Renal cortical epithelial cell (primary cell): ENCODE measurements around the gene TPSD1. TPM values are rescaled to one million over a fixed set of nuclear protein-coding genes. Genes with fewer than 3 reads are reported as not detected.
"Not testable (repeated sequence)": the region's sequence is repeated elsewhere in the genome, so short reads cannot be mapped to it uniquely, and the experiment has no call there.

ENCODE experiments used
- DNase-seq: peaks from one replicate; pipeline ENCODE4 v3.0.0-alpha.2; 2011; ENCODE audit warnings: low read depth
- total RNA-seq: library from RNA; depleted of rRNA; stranded (reverse); fragments of >200 nt; gene quantifications from 2 replicates; pipeline ENCODE4 v1.2.3, GENCODE V29; 2014

TPSD1 gene
- total RNA-seq, 1 donor from 2014 or later, result not detected

DNA sequence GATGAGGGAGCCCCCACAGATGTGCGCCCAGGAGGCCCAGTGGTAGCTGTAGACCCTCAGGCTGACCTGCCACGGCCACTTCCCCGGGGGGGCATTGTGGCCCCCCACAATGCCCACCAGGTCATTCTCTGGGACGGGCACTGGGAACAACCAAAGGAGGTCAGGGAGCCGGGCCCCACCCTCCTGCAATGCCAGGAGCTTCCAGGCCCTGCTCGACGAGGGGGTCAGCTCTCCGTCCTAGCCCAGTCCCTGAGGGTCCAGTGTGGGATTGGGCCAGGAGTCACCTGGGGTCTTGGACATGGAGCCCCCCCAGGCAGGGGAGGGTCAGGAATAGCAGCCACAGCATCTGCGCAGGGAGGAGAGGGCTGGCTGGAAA is 7.0 kb downstream of the TPSD1 start:
- DNase-seq, result no peak

DNA sequence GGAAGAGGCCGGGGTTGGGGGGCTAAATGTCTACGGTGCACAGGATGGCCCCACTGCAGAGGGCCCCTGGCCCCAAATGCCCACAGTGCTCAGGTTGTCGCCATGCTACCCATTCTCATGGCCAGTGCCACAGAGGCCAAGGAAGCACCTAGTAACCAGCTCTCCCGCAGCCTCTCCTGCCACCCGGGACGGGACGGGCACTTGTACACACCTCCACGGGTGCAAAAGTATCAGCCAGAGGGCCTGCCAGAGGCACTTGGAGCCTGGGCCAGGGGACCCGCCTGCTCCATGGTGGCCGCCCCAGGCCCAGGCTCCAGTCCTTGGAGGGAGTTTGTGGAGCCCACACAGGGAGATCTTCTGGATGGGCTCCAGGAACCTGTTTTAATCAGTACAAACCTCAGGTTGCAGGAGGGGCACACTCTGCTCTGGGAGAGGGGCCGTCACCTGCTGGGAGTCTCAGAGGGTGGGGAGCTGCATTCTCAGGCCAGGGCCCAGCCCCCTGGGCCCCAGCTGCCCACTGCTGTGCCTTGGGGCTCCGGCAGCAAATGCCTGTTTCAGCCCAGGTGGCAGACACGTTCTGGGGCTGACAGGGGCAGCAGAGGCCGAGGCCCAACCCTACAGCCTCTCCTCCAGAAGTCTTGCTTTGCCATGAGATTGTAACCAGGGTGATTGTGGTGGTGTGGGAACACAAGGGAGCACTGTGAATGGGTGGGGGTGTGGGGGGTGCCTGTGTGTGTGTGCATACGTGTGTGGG is 7.9 kb downstream of the TPSD1 start:
- DNase-seq, result no peak

DNA sequence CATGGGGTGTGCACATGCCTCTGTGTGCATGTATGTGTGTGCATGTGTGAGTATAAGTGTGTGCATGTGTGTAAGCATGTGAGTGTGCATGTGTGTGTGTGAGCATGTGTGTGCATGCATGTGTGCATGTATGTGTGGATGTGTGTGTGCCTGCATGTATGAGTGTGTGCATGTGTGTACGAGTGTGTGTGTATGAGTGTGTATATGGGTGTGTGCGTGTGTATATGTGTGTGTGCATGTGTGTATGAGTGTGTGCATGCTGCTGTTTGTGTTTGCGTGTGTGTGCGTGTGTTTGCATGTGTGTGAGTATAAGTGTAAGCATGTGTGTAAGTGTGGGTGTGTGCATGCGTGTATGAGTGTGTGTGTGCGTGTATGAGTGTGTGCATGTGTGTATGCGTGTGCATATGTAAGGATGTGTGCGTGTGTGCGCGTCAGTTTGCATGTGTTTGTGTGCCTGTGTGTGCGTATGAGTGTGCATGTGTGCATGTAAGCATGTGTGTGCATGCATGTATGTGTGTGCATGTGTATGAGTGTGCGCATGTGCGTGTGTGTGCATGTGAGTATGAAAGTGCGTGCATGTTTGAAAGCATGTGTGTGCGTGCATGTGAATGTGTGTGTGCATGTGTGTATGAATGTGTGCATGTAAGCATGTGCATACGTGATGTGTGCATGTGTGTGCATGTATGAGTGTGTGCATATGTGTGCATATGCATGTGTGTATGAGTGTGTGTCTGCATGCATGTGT is 8.6 kb downstream of the TPSD1 start:
- DNase-seq, result no peak

DNA sequence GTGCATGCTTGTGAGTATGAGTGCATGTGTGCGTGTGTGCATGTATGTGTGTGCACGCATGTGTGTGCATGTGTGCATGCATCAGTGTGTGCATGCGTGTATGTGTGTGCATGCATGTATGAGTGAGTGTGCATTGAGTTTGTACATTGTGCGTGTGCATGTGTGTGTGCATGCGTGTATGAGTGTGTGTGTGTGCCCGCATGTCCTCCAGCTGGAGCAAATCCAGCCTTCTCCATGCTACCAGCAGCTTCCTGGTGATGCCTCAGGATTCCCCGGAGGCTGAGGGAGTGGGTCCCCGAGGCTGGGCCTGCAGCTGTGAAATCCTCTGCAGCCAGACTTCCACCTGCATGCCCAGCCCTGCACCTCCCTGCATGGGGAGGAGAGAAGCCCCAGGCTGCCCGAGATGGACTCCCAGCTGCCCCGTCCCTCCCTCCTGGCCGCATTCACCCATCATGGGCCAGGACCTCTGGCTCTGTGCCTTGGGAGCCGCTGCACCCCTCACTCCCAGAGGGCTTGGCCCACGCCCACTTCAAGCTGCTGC is 9.3 kb downstream of the TPSD1 start:
- DNase-seq, result no peak

DNA sequence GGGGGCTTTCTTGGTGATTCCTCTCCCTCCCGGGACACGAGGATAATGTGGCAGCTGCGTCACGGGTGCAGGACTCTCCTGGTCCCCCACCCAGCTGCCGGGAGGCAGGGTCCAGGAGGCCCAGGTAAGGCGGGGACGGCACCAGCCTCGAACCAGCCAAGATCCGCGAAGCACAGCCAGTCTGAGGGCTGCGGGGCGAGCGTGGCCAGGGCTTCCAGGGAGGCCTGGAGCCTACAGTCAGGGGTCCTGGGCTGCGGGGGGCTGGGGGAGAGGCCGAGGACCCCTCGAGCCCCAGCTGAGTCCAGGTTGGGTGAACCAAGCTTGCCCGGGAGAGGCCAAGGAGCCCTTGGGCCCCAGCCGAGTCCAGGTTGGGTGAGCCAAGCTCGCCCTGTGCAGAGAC is 10.0 kb downstream of the TPSD1 start:
- DNase-seq, result no peak

DNA sequence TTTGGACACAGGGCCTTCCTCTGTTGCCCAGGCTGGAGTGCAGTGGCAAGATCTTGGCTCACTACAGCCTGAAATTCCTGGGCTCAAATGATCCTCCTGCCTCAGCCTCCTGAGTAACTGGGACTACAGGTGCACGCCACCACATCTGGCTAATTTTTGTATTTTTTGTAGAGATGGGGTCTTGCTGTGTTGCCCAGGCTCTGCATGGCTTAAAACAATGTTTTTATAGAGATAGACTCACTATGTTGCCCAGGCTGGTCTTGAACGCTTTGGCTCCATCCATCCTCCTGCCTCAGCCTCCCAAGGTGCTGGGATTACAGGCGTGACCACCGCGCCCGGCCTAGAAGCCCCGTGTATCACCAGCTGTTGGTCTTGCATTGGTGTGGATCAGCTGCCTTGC is 13.5 kb downstream of the TPSD1 start:
- DNase-seq, result not testable (repeated sequence)

DNA sequence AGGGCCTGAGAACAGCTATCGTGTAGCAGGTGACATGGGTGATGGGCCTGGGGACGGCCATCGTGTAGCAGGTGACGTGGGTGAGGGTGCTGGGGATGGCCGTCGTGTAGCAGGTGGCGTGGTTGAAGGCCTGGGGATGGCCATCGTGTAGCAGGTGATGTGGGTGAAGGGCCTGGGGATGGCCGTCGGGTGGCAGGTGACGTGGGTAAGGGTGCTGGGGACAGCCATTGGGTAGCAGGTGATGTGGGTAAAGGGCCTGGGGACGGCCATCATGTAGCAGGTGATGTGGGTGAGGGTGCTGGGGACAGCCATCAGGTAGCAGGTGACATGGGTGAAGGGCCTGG is 15.5 kb downstream of the TPSD1 start:
- no peak for DNase-seq

DNA sequence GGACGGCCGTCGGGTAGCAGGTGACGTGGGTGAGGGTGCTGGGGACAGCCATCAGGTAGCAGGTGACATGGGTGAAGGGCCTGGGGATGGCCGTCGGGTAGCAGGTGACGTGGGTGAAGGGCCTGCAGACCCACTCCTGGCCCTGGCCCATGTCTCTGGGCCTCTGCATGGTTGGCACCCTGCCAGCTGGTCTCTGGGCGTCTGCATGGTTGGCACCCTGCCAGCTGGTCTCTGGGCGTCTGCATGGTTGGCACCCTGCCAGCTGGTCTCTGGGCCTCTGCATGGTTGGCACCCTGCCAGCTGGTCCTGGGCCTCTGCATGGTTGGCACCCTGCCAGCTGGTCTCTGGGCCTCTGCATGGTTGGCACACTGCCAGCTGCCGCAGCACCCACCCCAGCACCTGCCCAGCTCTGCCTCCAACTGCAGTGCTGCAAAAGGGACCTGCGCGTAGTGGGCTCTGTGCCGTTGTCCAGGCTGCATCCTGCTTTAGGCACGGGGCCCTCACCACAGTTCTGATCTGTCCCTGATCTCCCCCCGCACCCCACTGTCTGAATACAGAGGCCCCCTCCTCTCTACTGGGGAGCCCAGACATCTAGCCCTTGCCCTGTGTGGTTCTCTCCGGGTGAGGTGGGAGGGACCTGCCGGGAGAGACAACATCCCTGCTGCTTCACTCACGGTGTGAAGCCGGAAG is 16.0 kb downstream of the TPSD1 start:
- DNase-seq, result not testable (repeated sequence)

DNA sequence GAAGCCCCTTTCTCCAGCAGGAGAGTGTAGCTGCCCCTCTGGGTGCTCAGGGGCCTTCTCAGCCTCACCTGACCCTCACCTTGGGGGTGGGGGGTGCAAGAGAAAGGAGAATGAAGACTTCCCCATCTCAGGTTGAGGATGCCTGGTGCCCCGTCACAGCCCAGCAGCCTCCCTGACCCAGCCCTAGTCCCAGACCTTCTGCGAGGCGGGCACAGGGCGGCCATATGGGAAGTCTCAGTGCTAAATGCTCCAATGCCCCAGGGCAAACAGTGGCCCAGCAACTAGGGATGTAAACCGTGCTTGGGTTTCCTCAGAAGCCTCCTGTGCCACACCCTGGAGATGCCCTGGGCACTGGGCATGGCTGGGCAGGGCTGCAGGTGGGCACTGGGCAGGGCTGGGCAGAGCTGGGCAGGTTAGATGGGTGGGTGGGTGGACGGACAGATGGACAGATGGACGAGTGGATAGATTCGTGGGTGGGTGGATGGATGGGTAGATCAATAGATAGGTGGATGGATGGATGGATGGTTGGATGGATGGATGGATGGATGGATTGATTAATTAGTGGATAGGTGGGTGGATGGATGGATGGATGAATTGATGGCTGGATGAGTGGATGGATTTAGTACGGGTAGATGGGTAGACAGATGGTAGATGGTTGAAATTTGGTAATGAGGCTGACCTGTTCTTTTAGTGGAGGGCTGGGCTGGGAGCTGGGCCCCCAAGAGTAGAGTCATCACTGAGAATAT is 16.8 kb downstream of the TPSD1 start:
- DNase-seq, result no peak

DNA sequence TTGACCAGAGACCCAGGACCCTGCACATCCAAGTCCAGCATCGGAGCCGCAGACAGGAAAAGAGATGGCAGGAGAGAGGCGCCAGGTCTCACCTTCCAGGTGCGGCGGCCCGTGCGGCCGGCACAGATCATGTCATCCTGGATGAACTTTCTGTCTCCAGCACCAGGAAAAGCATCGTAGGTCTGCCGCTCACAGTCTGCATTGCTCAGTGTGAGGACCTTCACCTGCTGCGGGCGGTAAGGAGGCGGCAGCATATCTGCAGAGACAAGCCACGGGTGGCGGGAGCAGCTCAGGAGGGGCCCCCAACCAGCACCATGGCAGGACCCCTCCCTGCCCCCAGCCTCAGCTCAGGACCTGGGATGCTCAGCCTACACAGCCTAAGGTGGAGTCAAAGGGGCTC is 17.9 kb downstream of the TPSD1 start:
- no peak for DNase-seq

DNA sequence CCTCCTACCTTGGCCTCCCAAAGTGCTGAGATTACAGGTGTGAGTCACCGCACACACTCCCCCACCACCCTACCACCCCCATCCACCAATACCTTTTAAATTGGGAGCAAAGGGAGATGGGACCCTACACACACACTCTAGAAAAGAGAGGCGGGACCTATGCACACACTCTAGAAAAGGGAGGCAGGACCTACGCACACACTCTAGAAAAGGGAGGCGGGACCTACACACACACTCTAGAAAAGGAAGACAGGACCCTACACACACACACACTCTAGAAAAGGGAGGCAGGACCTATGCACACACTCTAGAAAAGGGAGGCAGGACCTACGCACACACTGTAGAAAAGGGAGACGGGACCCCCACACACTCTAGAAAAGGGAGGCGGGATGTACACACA is 18.9 kb downstream of the TPSD1 start:
- no peak for DNase-seq

DNA sequence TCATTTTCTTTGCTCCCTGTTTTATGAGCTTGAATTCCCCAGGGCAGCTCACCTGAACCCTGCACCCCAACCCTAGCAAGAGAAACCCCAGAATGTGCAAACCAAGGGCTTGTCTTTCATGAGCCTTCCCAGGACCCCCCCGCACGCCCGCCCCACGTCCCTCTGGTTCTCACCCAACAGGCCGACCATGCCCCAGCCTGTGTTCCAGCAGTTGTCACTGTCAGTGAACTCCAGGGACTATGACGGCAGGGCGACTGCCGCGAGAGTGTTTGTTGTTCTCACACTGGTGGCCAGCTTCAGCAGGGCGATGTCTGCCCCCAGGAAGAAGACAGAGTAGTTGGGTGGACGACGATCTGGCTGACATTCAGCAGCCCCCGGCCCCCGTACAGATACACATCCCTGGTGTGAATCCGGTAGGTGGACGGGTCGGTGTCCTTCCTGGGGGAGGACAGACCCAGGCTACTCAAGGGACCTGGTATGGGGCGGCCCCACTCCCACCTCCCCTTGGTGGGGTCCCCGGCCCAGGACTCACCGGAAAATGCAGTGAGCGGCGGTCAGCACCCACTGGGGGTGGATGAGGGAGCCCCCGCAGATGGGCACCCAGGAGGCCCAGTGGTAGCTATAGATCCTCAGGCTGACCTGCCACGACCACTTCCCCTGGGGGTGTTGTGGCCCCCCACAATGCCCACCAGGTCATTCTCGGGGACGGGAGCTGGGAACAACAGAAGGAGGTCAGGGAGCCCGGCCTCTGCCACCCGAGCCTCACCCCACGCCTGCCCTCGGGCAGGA is 20.1 kb downstream of the TPSD1 start:
- DNase-seq, result no peak

DNA sequence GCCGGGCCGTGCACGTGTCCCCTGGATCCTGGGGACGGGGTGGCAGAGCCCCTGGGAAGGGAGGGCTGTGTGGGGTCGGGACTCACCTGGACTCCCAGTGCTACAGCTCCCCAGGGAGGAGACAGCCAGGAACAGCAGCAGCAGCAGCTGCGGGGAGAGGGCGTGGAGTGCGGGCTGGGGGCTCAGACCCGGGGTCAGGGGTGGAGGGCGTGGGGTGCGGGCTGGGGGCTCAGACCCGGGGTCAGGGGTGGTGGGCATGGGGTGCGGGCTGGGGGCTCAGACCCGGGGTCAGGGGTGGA is 20.7 kb downstream of the TPSD1 start:
- no peak for DNase-seq

DNA sequence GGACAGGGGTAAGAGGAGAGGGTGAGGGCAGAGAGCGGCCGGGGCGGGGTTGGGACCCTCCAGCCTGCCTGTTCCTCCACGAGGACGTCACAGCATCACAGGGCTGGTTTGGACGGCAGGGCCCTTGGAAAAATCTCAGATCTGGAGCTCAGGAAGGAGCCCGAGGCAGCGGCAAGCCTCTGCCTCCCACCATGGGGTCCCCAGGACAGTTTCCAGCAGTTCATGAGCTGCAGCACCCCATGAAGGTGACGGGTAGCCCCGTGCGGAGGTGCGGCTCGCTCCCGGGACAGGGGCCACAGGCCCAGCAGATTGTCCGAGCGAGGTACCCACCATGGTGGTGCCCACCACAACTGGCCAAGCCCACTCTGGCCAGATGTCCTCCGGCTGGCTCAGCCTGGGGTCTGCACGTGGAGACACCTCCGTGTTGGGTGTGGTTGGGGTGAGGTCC is 21.3 kb downstream of the TPSD1 start:
- DNase-seq, result no peak

DNA sequence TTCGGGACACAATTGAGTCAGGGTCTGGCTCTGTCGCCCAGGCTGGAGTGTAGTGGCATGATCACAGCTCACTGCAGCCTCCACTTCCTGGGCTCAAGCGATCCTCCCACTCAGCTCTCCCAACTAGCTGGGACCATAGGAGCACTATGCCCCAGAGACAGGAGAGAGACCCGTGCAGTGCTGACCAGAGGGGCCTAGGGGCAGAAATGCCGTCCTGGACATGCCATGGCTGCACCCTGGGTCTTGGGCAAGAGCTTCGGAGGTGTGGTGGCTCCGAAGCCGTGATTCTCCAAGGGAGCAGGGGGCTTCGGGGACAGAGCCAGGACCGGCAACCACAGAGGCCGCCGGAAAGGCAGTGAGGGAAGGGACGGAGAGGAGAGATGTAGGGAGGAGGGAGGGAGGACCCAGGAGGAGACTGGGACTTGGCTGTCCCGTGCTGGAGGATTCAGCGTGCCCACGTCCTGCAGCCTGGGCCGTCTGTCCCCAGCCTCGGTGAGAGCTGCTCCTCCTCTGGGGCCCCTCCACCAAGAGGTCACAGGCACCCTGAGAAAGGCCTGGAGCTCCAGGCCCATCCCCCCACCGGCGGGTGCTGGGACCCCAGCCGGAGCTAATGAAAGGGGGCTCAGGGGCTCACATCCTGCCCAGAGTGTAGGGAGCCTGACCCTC is 21.9 kb downstream of the TPSD1 start:
- no peak for DNase-seq

DNA sequence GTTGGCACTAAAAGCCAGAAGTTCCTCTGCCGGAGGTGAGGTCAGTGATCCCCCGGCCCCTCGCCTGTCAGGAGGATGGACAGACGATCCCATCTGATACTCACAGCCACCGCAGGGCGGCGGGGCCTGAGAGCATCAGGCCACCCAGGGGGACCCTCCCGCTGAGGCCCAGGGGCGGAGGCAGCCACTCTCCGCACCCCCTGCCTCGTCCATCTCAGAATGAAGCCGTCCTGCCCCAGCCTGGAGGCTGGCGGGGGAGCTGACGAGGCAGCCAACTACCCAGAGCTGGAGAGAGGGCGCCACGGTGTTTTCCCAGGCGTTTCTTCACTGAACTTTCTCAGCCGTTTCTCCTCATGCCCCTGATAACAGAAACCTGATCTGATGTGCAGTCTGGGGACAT is 22.6 kb downstream of the TPSD1 start:
- no peak for DNase-seq

DNA sequence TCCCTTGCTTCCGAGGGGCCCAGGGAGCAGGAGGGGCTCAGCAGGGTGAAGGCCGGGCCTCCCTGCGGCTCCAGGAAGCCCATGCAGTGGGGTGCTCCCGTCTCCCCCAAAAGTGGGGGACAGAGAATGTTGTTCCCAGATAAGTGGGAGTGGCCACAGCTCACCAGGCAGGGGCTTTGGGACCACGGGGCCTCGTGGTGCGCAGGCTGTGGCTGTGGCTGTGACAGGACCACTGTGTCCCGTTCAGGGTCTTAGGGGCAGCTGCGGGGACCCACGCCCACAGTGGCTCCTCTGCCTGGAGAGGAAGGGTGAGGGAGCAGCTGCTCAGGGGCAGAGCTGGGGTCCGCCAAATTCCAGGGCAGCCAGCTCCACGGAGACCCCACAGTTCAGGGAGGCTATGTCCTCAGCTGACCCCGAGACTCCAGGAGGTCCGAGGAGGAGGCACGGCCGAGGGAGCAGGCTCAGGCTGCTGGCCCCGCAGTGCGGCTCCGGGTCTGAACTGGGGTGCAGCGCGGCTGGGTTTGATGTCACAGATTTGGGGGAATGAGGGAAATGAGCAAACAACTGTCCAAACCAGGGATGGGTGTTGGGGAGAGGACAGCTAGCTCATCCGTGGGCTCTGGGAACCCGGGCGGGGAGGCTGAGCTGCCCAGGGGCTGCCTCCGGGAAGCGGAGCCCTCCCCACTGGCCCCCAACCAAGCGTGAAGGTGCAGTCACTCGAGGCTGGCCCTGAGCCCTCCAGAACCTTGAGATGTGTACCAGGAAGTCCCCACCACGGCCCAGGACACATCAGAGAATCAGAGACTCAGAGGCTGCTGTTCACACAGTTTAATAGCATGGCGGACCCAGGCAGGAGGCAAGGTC is 23.4 kb downstream of the TPSD1 start:
- no peak for DNase-seq

DNA sequence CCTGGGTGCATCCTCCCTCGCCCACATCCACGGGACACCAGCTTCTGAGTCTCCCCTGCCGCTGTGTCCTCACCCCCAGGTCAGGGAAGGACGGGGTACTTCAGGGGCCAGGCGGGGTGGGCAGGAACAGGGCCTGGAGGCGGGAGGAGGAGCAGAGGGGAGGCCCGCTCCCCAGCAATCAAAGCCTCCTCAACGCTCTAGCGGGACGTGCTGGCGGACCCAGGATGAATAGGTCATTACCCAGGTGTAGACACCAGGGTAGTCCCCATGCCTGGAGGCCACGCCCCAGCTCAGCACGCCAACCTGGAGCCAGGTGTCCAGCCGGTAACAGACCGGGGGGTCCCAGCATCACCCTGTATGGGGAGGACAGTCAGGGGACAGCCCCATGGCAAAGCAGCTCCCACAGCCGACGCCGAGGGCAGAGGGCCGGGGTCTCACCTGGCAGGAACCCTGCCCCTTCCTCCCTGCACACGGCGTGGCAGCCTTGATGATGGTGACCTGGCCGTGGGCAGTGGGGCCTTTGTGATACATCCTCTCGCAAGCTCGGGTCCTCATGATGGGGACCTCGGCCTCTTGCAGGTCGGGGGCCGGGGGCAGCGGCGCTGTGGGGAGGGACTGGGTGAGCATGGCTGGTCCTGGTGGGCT is 24.2 kb downstream of the TPSD1 start:
- DNase-seq, result no peak

DNA sequence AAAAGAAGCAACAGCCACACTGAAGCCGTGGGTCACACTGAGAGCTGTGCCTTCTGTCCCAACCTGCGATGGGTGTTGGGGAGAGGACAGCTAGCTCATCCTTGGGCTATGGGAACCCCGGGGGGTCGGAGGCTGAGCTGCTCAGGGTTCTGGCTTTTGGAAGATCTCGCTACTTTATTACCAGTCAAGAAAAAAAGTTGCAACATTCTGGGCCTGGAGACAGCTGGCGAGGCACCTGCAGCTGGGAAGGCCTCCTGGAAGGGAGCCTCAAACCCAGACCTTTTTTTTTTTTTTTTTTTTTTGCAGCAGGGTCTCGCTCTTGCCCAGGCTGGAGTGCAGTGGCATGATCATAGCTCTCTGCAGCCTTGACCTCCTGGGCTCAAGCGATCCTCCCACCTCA is 24.9 kb downstream of the TPSD1 start:
- DNase-seq, result no peak
